ENCODE data around the gene LRRC39. TPM values are rescaled to one million over a fixed set of nuclear protein-coding genes. Genes with fewer than 3 reads are reported as not detected.
"Not testable (repeated sequence)": the region's sequence is repeated elsewhere in the genome, so short reads cannot be mapped to it uniquely, and the experiment has no call there.

The LRRC39 gene
- total RNA-seq, 1 donor from 2014 or later, result 0.73 TPM

DNA sequence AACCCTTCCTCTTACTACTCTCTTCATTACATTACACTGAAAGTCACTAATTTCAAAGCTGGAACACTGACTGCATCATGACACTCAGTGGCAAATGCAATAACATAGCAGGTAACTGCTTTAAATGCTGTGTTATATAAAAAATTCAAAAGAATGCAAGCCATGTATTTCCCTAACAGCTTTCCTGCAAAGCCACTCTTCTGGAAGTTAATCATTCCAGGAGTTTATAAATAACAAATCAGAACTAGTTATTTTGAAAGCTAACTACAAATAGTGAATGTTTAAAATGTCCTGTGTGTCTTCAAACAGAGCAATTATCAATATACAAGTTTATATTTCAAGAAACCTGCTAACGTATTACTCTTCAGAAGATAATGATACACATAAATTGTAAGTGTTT lies 37.0 kb upstream of the LRRC39 start:
- TF ChIP-seq, protein P1, sequence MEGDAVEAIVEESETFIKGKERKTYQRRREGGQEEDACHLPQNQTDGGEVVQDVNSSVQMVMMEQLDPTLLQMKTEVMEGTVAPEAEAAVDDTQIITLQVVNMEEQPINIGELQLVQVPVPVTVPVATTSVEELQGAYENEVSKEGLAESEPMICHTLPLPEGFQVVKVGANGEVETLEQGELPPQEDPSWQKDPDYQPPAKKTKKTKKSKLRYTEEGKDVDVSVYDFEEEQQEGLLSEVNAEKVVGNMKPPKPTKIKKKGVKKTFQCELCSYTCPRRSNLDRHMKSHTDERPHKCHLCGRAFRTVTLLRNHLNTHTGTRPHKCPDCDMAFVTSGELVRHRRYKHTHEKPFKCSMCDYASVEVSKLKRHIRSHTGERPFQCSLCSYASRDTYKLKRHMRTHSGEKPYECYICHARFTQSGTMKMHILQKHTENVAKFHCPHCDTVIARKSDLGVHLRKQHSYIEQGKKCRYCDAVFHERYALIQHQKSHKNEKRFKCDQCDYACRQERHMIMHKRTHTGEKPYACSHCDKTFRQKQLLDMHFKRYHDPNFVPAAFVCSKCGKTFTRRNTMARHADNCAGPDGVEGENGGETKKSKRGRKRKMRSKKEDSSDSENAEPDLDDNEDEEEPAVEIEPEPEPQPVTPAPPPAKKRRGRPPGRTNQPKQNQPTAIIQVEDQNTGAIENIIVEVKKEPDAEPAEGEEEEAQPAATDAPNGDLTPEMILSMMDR (IDR thresholded peaks at IDR 0.05), result no peak
- H3K27me3 Mint-ChIP-seq (ENCODE audit: unreplicated experiment), result no peaks in the 10 kb centered on the region
- no peak for DNase-seq (ENCODE audit: extremely low spot score, unreplicated experiment)
- no peak overlapping the region for H3K4me3 Mint-ChIP-seq (ENCODE audit: unreplicated experiment)
- no peaks in the 10 kb centered on the region for H3K9me3 Mint-ChIP-seq (ENCODE audit: unreplicated experiment)
- H3K27ac Mint-ChIP-seq (ENCODE audit: unreplicated experiment), result no peak overlapping the region
- peaks cover 8% of the 10 kb centered on the region for H3K4me1 Mint-ChIP-seq (ENCODE audit: unreplicated experiment)
- H3K36me3 Mint-ChIP-seq (ENCODE audit: unreplicated experiment), result peaks cover 38% of the 10 kb centered on the region

DNA sequence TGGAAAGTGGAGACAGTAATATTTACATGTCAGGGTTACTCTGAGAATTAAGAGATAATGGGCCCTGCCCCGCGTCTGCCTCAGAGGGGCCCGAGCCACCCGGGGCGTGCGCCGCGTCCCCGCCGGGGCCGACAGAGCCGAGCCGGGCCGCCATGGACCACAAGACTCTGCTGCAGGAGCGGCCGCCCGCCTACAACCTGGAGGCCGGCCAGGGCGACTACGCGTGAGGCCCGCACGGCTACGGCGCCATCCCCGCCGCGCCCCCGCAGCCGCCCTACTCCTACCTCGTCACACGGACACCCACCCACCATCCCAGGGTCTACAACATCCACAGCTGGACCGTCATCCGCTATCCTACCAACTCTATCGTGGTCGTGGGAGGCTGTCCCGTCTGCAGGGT lies 35.1 kb upstream of the LRRC39 start:
- TF ChIP-seq, protein P1 (IDR thresholded peaks at IDR 0.05), result no peak
- Mint-ChIP-seq H3K36me3 (ENCODE audit: unreplicated experiment) (peaks cover 31% of the 10 kb centered on the region), H3K27ac (ENCODE audit: unreplicated experiment) (no peak overlapping the region), H3K4me1 (ENCODE audit: unreplicated experiment) (peaks cover 8% of the 10 kb centered on the region), H3K27me3 (ENCODE audit: unreplicated experiment) (no peaks in the 10 kb centered on the region), H3K4me3 (ENCODE audit: unreplicated experiment) (no peak overlapping the region), H3K9me3 (ENCODE audit: unreplicated experiment) (no peaks in the 10 kb centered on the region)
- DNase-seq (ENCODE audit: extremely low spot score, unreplicated experiment), result no peak

DNA sequence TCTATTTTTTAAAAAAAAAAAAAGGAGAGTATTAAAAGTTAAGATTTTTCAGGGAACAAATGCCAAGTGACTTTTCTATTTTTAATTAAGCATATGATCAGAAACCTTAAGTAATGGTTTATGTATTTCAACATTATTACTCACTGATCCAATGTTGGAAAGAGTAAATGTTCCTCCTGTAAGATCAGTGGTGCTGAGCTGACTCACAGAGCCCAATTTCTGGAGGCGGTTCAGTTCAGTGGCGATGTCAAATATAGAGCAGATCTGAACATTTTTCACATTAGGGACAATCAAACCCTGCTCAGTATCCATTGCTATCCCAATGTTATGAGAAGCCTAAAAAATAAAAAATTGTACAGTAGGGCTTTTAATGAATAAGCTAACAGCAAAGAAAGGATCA lies 28.2 kb upstream of the LRRC39 start:
- H3K36me3 Mint-ChIP-seq (ENCODE audit: unreplicated experiment), result peaks cover 56% of the 10 kb centered on the region
- peaks cover 7% of the 10 kb centered on the region for H3K4me1 Mint-ChIP-seq (ENCODE audit: unreplicated experiment)
- TF ChIP-seq, protein P1 (IDR thresholded peaks at IDR 0.05), result no peak
- H3K4me3 Mint-ChIP-seq (ENCODE audit: unreplicated experiment), result no peak overlapping the region
- no peak for DNase-seq (ENCODE audit: extremely low spot score, unreplicated experiment)
- H3K27ac Mint-ChIP-seq (ENCODE audit: unreplicated experiment), result no peak overlapping the region
- peaks cover 25% of the 10 kb centered on the region for H3K9me3 Mint-ChIP-seq (ENCODE audit: unreplicated experiment)
- no peaks in the 10 kb centered on the region for H3K27me3 Mint-ChIP-seq (ENCODE audit: unreplicated experiment)

DNA sequence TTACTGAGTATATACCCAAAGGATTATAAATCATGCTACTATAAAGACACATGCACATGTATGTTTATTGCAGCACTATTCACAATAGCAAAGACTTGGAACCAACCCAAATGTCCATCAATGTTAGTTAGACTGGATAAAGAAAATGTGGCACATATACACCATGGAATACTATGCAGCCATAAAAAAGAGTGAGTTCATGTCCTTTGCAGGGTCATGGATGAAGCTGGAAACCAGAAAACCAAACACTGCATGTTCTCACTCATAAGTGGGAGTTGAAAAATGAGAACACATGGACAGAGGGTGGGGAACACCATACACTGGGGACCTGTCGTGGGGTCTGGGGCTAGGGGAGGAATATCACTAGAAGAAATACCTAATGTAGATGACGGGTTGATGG lies 27.5 kb upstream of the LRRC39 start:
- H3K27ac Mint-ChIP-seq (ENCODE audit: unreplicated experiment); H3K4me3 Mint-ChIP-seq (ENCODE audit: unreplicated experiment); DNase-seq (ENCODE audit: extremely low spot score, unreplicated experiment); H3K27me3 Mint-ChIP-seq (ENCODE audit: unreplicated experiment); H3K4me1 Mint-ChIP-seq (ENCODE audit: unreplicated experiment): not testable (repeated sequence)
- peaks cover 58% of the 10 kb centered on the region for H3K36me3 Mint-ChIP-seq (ENCODE audit: unreplicated experiment)
- H3K9me3 Mint-ChIP-seq (ENCODE audit: unreplicated experiment), result peaks cover 30% of the 10 kb centered on the region

DNA sequence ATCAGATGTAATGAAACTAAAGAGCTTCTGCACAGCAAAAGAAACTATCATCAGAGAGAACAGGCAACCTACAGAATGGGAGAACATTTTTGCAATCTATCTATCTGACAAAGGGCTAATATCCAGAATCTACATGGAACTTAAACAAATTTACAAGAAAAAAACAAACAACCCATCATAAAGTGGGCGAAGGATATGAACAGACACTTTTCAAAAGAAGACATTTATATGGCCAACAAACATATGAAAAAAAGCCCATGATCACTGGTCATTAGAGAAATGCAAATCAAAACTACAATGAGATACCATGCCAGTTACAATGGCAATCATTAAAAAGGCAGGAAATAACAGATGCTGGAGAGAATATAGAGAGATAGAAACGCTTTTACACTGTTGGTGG lies 27.0 kb upstream of the LRRC39 start:
- not testable (repeated sequence) for H3K27me3 Mint-ChIP-seq (ENCODE audit: unreplicated experiment); H3K4me1 Mint-ChIP-seq (ENCODE audit: unreplicated experiment); H3K27ac Mint-ChIP-seq (ENCODE audit: unreplicated experiment); H3K4me3 Mint-ChIP-seq (ENCODE audit: unreplicated experiment); DNase-seq (ENCODE audit: extremely low spot score, unreplicated experiment)
- Mint-ChIP-seq H3K36me3 (ENCODE audit: unreplicated experiment) (peaks cover 60% of the 10 kb centered on the region), H3K9me3 (ENCODE audit: unreplicated experiment) (peaks cover 30% of the 10 kb centered on the region)

DNA sequence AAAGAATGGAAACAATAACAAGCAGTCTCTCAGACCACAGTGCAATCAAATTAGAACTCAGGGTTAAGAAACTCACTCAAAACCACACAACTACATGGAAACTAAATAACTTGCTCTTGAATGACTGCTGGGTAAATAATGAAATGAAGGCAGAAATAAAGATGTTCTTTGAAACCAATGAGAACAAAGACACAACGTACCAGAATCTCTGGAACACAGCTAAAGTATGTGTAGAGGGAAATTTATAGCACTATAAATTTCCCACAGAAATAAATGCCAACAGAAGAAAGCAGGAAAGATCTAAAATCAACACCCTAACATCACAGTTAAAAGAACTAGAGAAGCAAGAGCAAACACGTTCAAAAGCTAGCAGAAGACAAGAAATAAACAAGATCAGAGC lies 24.6 kb upstream of the LRRC39 start:
- not testable (repeated sequence) for DNase-seq (ENCODE audit: extremely low spot score, unreplicated experiment); H3K4me3 Mint-ChIP-seq (ENCODE audit: unreplicated experiment); H3K27me3 Mint-ChIP-seq (ENCODE audit: unreplicated experiment); H3K4me1 Mint-ChIP-seq (ENCODE audit: unreplicated experiment); H3K27ac Mint-ChIP-seq (ENCODE audit: unreplicated experiment)
- peaks cover 66% of the 10 kb centered on the region for H3K36me3 Mint-ChIP-seq (ENCODE audit: unreplicated experiment)
- H3K9me3 Mint-ChIP-seq (ENCODE audit: unreplicated experiment), result peaks cover 30% of the 10 kb centered on the region

DNA sequence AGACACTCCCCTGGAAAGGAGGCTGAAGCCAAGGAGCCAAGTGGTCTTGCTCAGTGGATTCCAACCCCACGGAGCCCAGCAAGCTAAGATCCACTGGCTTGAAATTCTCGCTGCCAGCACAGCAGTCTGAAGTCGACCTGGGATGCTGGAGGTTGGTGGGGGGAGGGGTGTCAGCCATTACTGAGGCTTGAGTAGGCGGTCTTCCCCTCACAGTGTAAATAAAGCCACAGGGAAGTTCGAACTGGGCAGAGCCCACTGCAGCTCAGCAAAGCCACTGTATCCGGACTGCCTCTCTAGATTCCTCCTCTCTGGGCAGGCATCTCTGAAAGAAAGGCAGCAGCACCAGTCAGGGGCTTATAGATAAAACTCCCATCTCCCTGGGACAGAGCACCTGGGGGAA lies 22.0 kb upstream of the LRRC39 start:
- H3K4me1 Mint-ChIP-seq (ENCODE audit: unreplicated experiment); H3K27ac Mint-ChIP-seq (ENCODE audit: unreplicated experiment); H3K27me3 Mint-ChIP-seq (ENCODE audit: unreplicated experiment); DNase-seq (ENCODE audit: extremely low spot score, unreplicated experiment); H3K4me3 Mint-ChIP-seq (ENCODE audit: unreplicated experiment): not testable (repeated sequence)
- Mint-ChIP-seq H3K9me3 (ENCODE audit: unreplicated experiment) (peaks cover 27% of the 10 kb centered on the region), H3K36me3 (ENCODE audit: unreplicated experiment) (peaks cover 74% of the 10 kb centered on the region)

All from osteocyte (in vitro differentiated cells).